Right cardiac atrium (tissue), 5 donors: Measurements from ENCODE around the gene WDR41. TPM values are rescaled to one million over a fixed set of nuclear protein-coding genes. Genes with fewer than 3 reads are reported as not detected.
"Not testable (repeated sequence)": the region's sequence is repeated elsewhere in the genome, so short reads cannot be mapped to it uniquely, and the experiment has no call there.

Source experiments
- ATAC-seq, 2 donors: fragments of 200-7000 bp; cut with Tn5 transposase; one replicate each; pipeline versions ENCODE4 v1.8.0 to v1.9.1; 2020; ENCODE audit warnings: moderate library complexity in 2 of 2, mild to moderate bottlenecking in 1 of 2
- DNase-seq, 3 donors: peaks; one replicate each; pipeline ENCODE4 v3.0.0-alpha.2; 2020
- H3K27ac ChIP-seq: one replicate; pipeline ENCODE4 v1.5.1; 2013; ENCODE audit warnings: mild to moderate bottlenecking, low read length, control low read depth, moderate library complexity
- H3K27me3 ChIP-seq: one replicate; pipeline ENCODE4 v1.6.1; 2013; ENCODE audit not compliant: control insufficient read depth, insufficient read depth
- H3K4me1 ChIP-seq: one replicate; pipeline ENCODE4 v1.6.1; 2013; ENCODE audit warnings: low read length; ENCODE audit not compliant: control insufficient read depth, insufficient read depth
- H3K4me3 ChIP-seq: one replicate; pipeline ENCODE4 v1.5.1; 2013; ENCODE audit warnings: low read length, control low read depth
- H3K9me3 ChIP-seq: one replicate; pipeline ENCODE4 v1.6.1; 2013; ENCODE audit warnings: low read length; ENCODE audit not compliant: control insufficient read depth
- WGBS: extraction: QIAGEN DNeasy Blood & Tissue Kit; methylation state at CpG from one replicate; pipeline ENCODE4 v1.1.7; 2013; 5-methylcytosine and 5-hydroxymethylcytosine counted together
- intact Hi-C, 4 donors: fragments of 100-400 bp; cut with DNase I; formaldehyde crosslinking; loops; one replicate each; pipeline versions ENCODE4 v1.11.0 to v1.14.0; 2022 to 2023
- long read RNA-seq, 4 donors: library from polyadenylated mRNA; unstranded; transcript quantifications; one replicate each; pipeline ENCODE4 v2.0.0, GENCODE V29; 2020 to 2021
- polyA plus RNA-seq: library from polyadenylated mRNA; stranded (reverse); fragments of 200-250 nt; gene quantifications from one replicate; pipeline ENCODE4 v1.2.3, GENCODE V29; 2013
- total RNA-seq, 4 donors: library from RNA; stranded (reverse); fragmentation: NEBNext Ultra II Directional; extraction: Animal tissue kit (Norgen Biotek cat#: 25700); gene quantifications; one replicate each; pipeline ENCODE4 v1.2.1, GENCODE V29; 2021
- donor health status: healthy with polysubstance abuse.
- donor health status: DM: no; HTN: yes; CAD: no.
- donor health status: DM: no; HTN: no; CAD: no.
- donor health status: DM: no; HTN: yes; CAD: no; lungs with severe emphysema.
- donor health status: DM: yes; HTN: yes; CAD: no.

Gene WDR41, protein sequence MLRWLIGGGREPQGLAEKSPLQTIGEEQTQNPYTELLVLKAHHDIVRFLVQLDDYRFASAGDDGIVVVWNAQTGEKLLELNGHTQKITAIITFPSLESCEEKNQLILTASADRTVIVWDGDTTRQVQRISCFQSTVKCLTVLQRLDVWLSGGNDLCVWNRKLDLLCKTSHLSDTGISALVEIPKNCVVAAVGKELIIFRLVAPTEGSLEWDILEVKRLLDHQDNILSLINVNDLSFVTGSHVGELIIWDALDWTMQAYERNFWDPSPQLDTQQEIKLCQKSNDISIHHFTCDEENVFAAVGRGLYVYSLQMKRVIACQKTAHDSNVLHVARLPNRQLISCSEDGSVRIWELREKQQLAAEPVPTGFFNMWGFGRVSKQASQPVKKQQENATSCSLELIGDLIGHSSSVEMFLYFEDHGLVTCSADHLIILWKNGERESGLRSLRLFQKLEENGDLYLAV
- total RNA-seq (10 to 100 TPM; 29.1 to 33.9 (median 30.0) TPM), polyA plus RNA-seq (14.6 TPM)
- long read RNA-seq, donor 1, transcript WDR41-201 (13 exons, 3,958 nt): major isoform, 23 of 44 reads
- long read RNA-seq, donor 1, partial matches to known transcripts: 2 of 44 reads
- long read RNA-seq, donor 1, other reads (novel, unspliced or antisense): 19 of 44 reads
- long read RNA-seq, donor 2, transcript WDR41-201 (13 exons, 3,958 nt): major isoform, 7 of 11 reads
- long read RNA-seq, donor 2, partial matches to known transcripts: 0 of 11 reads
- long read RNA-seq, donor 2, other reads (novel, unspliced or antisense): 4 of 11 reads
- long read RNA-seq, donor 3, transcript WDR41-201 (13 exons, 3,958 nt): major isoform, 56 of 123 reads
- long read RNA-seq, donor 3, partial matches to known transcripts: 25 of 123 reads
- long read RNA-seq, donor 3, other reads (novel, unspliced or antisense): 37 of 123 reads
- long read RNA-seq, donor 4, transcript WDR41-201 (13 exons, 3,958 nt): major isoform, 12 of 23 reads
- long read RNA-seq, donor 4, partial matches to known transcripts: 1 of 23 reads
- long read RNA-seq, donor 4, other reads (novel, unspliced or antisense): 10 of 23 reads

DNA sequence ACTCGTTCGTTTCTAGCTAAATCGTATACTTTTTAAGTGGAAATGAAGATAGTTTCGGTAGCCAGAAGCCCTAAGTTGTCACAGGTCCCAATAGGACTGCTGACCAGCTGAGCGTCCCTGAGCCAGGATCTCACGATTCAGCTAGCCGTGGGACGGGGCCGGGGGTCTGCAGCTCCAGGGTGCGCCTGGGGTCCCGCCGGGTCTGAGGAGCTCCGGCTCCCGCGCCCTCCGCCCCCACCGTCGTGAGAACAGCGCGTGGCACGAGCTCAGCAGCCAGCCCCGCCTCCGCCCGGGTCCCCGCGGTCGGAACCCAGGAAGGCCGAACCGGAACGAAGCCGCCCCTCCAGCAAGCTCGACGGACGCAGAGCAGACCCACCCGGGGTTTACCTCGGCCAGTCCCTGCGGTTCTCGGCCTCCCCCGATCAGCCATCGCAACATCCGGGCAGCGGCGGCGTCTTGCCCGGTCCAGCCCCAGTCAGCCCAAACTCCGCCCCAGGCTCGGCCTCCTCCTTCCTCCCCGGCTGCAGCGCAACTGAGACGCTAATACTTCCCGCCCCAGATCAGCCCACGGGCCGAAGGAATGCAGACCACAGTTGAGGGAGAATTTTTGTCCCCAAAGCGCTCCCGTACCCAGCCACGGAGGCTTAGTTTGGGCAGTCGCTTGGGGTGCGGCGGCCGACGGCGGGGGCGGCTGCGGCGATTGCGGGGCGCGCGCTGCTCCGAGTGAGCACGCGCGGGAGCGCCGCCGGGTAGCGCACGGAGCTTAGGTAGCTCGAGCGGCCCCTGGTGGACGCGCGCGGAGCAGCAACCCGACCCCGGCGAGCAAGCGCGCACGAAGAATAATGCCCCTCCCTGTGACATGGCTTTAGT, at the start of gene WDR41:
Gene WDR41, minus strand, starts transcription at position 534 of the 870 bp plus-strand sequence. Its CDS starts 96 bp downstream, at position 438.
- Histone ChIP-seq H3K27ac (peak within 1 kb of the TSS; percentile 95), H3K4me1 (no peaks in the 10 kb centered on the region), H3K4me3 (peak within 1 kb of the TSS; percentile 72), H3K9me3 (no peaks in the 10 kb centered on the region), H3K27me3 (no peaks in the 10 kb centered on the region)
- ATAC-seq (peak; percentile 98), DNase-seq (peak; percentile 95 to 97 (median 97))
- intact Hi-C loops: loop anchor here in 2 of 4 donors (10.0 kb wide), 2 partner anchors 347 to 627 kb away; no protein-coding TSS in a partner anchor
- under 1% methylated on average over 90 of the region's 90 CpGs for WGBS

DNA sequence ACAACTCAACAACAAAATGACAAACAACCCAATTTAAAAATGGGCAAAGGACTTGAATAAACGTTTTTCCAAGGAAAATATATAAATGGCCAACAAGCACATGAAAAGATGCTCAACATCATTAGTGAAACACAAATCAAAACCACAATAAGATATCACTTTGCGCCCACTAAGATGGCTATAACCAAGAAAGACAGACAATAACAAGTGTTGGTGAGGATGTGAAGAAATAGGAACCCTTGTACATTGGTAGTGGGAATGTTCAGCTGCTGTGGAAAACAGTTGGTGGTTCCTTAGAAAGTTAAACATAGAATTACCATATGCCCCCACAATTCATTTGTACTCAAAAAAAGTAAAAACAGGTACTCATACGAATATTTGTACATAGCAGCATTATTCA, 39.2 kb upstream of the WDR41 start:
- intact Hi-C loops: no loop called here
- WGBS: 63% methylated on average over 3 of the region's 3 CpGs
- ATAC-seq (no peak), DNase-seq (no peak)
- no peak overlapping the region for H3K27ac ChIP-seq
- H3K9me3 ChIP-seq: no peaks in the 10 kb centered on the region
- H3K27me3 ChIP-seq: no peaks in the 10 kb centered on the region
- H3K4me1 ChIP-seq: no peaks in the 10 kb centered on the region
- no peak overlapping the region for H3K4me3 ChIP-seq

DNA sequence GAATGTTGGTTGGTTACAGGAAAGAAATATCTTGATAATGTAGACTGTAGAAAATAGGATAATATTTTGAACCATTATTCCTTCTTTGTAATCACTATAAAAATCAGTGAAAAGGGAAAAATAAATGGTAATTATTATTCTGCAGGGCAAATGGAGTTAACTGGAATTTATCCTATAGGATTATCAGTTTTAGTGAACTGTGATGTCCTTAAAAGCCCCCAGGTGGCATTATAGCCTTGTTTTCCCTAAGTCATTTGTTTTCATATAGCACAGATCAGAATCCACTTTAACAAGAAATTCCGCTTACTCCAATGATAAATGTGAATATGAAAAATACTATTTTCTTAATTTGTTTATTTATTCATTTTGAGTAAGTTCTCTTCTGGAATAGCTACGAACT, 26.2 kb upstream of the WDR41 start:
- 71% methylated on average over 2 of the region's 2 CpGs for WGBS
- Histone ChIP-seq H3K27ac (no peak overlapping the region), H3K27me3 (peaks cover 3% of the 10 kb centered on the region), H3K9me3 (no peaks in the 10 kb centered on the region), H3K4me1 (no peaks in the 10 kb centered on the region), H3K4me3 (no peak overlapping the region)
- no peak for ATAC-seq
- DNase-seq: no peak
- intact Hi-C loops: no loop called here

DNA sequence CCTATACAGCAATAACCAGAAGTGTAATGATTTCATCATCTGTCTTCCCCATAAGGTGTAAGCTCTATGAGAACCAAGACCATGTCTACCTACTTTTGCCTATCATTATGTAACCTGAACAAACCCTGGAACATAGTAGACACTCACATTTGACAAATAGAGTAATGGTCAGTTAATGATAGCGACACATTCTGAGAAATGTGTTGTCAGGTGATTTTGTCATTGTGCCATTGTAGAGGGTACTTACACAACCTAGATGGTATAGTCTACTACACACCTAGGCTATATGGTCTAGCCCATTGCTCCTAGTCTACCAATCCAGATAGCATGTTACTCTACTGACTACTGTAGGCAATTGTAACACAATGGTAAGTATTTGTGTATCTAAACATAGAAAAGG, 22.3 kb upstream of the WDR41 start:
- Histone ChIP-seq H3K27ac (no peak overlapping the region), H3K4me1 (no peaks in the 10 kb centered on the region), H3K9me3 (no peaks in the 10 kb centered on the region), H3K27me3 (no peaks in the 10 kb centered on the region), H3K4me3 (no peak overlapping the region)
- DNase-seq: no peak
- WGBS: 96% methylated on average over 1 of the region's 1 CpG
- ATAC-seq: no peak
- intact Hi-C loops: no loop called here

DNA sequence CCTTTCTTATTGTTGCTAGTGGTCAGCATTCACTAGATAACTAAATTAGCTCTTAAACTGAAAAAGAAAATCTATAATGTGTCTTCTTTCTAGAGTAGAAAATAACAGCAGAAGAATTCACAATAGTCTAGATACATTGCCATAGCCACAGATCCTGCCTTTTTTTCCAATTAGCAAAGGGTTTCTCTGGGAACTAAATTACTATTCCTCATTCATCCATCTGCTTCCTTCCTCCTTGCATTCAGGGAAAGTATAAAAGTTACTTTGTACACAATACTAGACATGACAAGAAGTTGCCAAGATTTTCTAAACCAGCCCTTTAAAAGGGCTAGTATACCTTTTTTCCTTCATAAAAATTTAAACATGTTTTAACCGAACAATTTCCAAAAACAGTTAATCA, 21.2 kb upstream of the WDR41 start:
- no peaks in the 10 kb centered on the region for H3K4me1 ChIP-seq
- H3K4me3 ChIP-seq: no peak overlapping the region
- H3K9me3 ChIP-seq: no peaks in the 10 kb centered on the region
- no peak for DNase-seq
- intact Hi-C loops: no loop called here
- ATAC-seq: no peak
- no peaks in the 10 kb centered on the region for H3K27me3 ChIP-seq
- H3K27ac ChIP-seq: no peak overlapping the region
- 79% methylated on average over 1 of the region's 1 CpG for WGBS

DNA sequence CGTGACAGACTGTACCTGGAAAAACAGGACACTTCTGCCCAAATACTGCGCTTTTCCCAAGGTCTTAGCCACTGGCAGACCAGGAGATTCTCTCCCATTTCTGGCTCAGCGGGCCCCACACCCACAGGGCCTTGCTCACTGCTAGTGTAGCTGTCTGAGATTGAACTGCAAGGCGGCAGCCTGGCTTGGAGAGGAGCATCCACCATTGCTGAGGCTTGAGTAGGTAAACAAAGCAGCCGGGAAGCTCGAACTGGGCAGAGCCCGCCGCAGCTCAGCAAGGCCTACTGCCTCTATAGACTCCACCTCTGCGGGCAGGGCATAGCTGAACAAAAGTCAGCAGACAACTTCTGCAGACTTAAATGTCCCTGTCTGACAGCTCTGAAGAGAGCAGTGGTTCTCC, 9.0 kb upstream of the WDR41 start:
- intact Hi-C loops, H3K4me1 ChIP-seq, H3K27me3 ChIP-seq, H3K27ac ChIP-seq, H3K9me3 ChIP-seq, H3K4me3 ChIP-seq, ATAC-seq: not testable (repeated sequence)
- WGBS: 90% methylated on average over 9 of the region's 9 CpGs
- DNase-seq: peak in 1 of 3 donors; percentile 32

DNA sequence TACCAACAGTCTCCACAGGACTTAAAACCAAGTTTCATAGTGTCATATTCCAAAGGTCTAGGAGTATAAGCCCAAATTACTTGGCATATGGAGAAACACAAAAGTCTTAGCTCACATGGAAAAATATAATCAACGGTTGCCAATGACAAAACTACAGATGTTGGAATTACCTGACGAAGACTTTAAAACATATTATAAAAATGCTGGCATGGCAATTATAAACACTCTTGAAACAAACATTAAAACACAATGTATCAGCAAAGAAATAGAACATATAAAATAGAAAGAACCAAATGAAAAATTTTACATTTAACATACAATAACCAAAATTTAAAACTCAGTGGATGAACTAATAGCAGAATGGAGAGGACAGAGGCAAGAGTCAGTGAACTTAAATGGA, 7.9 kb upstream of the WDR41 start:
- Histone ChIP-seq H3K4me1 (no peaks in the 10 kb centered on the region), H3K27ac (no peak overlapping the region), H3K4me3 (no peak overlapping the region), H3K9me3 (no peaks in the 10 kb centered on the region), H3K27me3 (no peaks in the 10 kb centered on the region)
- DNase-seq (no peak), ATAC-seq (no peak)
- intact Hi-C loops: loop anchor here in 2 of 4 donors (10.0 kb wide), 2 partner anchors 355 to 635 kb away; no protein-coding TSS in a partner anchor
- 97% methylated on average over 2 of the region's 2 CpGs for WGBS

DNA sequence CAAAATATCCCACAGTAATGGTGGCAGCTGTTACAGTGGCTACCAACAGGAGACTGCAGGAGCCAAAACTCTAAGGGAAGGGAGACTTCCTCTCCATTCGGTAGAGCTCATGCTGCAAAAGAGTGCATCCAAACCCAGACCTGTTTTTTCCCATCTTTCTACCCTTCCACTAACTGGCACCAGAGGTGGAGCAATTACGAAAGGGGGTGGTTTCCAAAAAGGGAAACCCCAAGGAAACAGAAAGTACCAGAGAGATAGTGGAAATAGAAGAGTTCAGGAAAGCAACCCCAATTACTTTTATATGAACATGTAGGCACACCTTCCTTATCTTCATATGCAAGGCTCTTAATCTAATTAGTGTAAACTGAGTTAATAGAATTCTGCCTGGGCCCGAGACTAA, 7.3 kb upstream of the WDR41 start:
- intact Hi-C loops: loop anchor here in 2 of 4 donors (10.0 kb wide), 2 partner anchors 355 to 635 kb away; no protein-coding TSS in a partner anchor
- H3K9me3 ChIP-seq: no peaks in the 10 kb centered on the region
- WGBS: 58% methylated on average over 3 of the region's 3 CpGs
- ATAC-seq (no peak), DNase-seq (no peak)
- no peak overlapping the region for H3K4me3 ChIP-seq
- H3K4me1 ChIP-seq: no peaks in the 10 kb centered on the region
- H3K27me3 ChIP-seq: no peaks in the 10 kb centered on the region
- H3K27ac ChIP-seq: no peak overlapping the region

DNA sequence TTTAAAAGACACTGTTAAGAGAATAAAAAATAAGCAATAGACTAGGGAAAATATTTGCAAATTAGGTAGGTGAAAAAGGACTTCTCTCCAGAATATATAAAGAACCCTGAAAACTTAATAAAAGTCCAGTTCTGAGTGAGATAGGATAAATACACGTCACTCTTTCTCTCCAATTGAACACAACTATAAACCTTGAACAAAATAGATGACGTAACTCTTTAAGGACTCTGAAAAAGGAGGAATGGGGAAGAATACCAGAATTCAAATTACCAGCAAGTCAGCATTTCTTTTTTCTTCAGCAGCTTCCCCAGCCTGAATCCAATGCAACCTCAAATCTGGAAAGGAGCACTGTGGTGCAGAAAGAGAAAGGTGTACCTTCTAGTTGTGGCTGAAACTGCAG, 6.8 kb upstream of the WDR41 start:
- ATAC-seq: no peak
- Histone ChIP-seq H3K4me1 (no peaks in the 10 kb centered on the region), H3K9me3 (no peaks in the 10 kb centered on the region), H3K4me3 (no peak overlapping the region), H3K27ac (no peak overlapping the region), H3K27me3 (no peaks in the 10 kb centered on the region)
- WGBS: 76% methylated on average over 2 of the region's 2 CpGs
- DNase-seq: no peak
- intact Hi-C loops: loop anchor here in 2 of 4 donors (10.0 kb wide), 2 partner anchors 354 to 634 kb away; no protein-coding TSS in a partner anchor

DNA sequence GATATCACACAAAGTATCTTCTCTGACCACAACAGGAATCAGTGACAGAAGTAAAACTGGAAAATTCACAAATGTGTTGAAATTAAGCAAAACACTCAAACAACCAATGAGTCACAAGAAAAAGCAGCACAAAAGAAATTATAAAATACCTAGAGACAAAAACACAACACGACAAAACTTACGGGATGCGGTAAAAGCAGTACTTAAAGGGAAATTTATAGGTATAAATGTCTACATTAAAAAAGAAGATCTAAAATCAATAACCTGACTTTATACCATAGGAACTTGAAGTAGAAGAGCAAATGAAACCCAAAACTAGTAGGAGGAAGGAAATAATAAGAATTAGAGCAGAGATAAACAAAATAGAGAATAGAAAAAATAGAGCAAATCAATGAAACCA, 2.8 kb upstream of the WDR41 start:
- H3K4me1 ChIP-seq: no peaks in the 10 kb centered on the region
- intact Hi-C loops: loop anchor here in 2 of 4 donors (10.0 kb wide), 2 partner anchors 350 to 630 kb away; no protein-coding TSS in a partner anchor
- H3K4me3 ChIP-seq: no peak overlapping the region
- DNase-seq (no peak), ATAC-seq (no peak)
- no peaks in the 10 kb centered on the region for H3K27me3 ChIP-seq
- H3K9me3 ChIP-seq: no peaks in the 10 kb centered on the region
- WGBS: 92% methylated on average over 3 of the region's 3 CpGs
- H3K27ac ChIP-seq: no peak overlapping the region
